Esophagus squamous epithelium (tissue), 5 donors: Measurements from ENCODE around the gene UMAD1. TPM values are rescaled to one million over a fixed set of nuclear protein-coding genes. Genes with fewer than 3 reads are reported as not detected.

Experiments
- DNase-seq: peaks from one replicate; lab custom pipeline; 2025; lab: John Stamatoyannopoulos, UW
- H3K27ac ChIP-seq, 4 donors: fragments of 200-600 bp; sonication (generic); one replicate each; pipeline ENCODE4 v1.5.1; 2016 to 2019; ENCODE audit warnings: mild to moderate bottlenecking in 1 of 4
- H3K27me3 ChIP-seq, 4 donors: fragments of 200-600 bp; sonication (generic); 1 replicate in 3 of 4; 2 replicates in 1 of 4; pipeline versions ENCODE4 v1.5.1 to v1.6.0; 2017 to 2021; ENCODE audit warnings: antibody characterized with exemption in 1 of 4
- H3K36me3 ChIP-seq, 3 donors: fragments of 200-600 bp; sonication (generic); one replicate each; pipeline ENCODE4 v1.5.1; 2016 to 2019
- H3K4me1 ChIP-seq, 3 donors: fragments of 200-600 bp; sonication (generic); one replicate each; pipeline ENCODE4 v1.5.1; 2017 to 2019
- H3K4me3 ChIP-seq, 4 donors: fragments of 200-600 bp; sonication (generic); 1 replicate in 3 of 4; 2 replicates in 1 of 4; pipeline ENCODE4 v1.5.1; 2016 to 2019; ENCODE audit warnings: mild to moderate bottlenecking in 2 of 4, moderate library complexity in 1 of 4
- H3K9me3 ChIP-seq, 3 donors: fragments of 200-600 bp; sonication (generic); one replicate each; pipeline ENCODE4 v1.5.1; 2016 to 2019
- CTCF ChIP-seq, 6 experiments: fragments of 450-650 bp in 4 of 6; fragments of 200-600 bp in 2 of 6; sonication (generic) in 2 of 6; IDR thresholded peaks; one replicate each; pipeline ENCODE4 v1.5.1; 2016 to 2019; ENCODE audit warnings: antibody characterized with exemption in 6 of 6, mild to moderate bottlenecking in 4 of 6, moderate library complexity in 4 of 6
- POLR2A ChIP-seq, 4 donors: fragments of 450-650 bp; IDR thresholded peaks; one replicate each; pipeline ENCODE4 v1.6.1; 2017; ENCODE audit warnings: antibody characterized with exemption in 4 of 4, mild to moderate bottlenecking in 4 of 4, moderate library complexity in 3 of 4
- WGBS, 2 donors: methylation state at CpG; one replicate each; pipeline ENCODE4 v1.1.5; 2018; 5-methylcytosine and 5-hydroxymethylcytosine counted together
- intact Hi-C: fragments of 100-400 bp; cut with DNase I; formaldehyde crosslinking; loops from one replicate; pipeline ENCODE4 v1.15.0; 2022
- total RNA-seq, 4 donors: library from RNA; depleted of rRNA; stranded (reverse); fragments of >200 nt; gene quantifications; one replicate each; pipeline ENCODE4 v1.1.0, GENCODE V29; 2016
- donor health status: DM: yes; HTN: yes; CAD: no.

The UMAD1 gene
- total RNA-seq, 4 donors from 2014 or later = 2.5 to 7.6 (median 6.3) TPM

GRCh38 chr7:7773334-7774309 is 133.1 kb downstream of the UMAD1 start:
- WGBS, 2 donors = 65 to 96% methylated on average over 3 of the region's 3 CpGs
- Histone ChIP-seq H3K27me3 (no peaks in the 10 kb centered on the region), H3K27ac (no peak overlapping the region), H3K4me1 (peaks cover 0 to 22% (median 3%) of the 10 kb centered on the region in 3 donors), H3K9me3 (no peaks in the 10 kb centered on the region), H3K36me3 (no peaks in the 10 kb centered on the region), H3K4me3 (no peak overlapping the region)
- TF ChIP-seq POLR2A (IDR thresholded peaks at IDR 0.05) (no peak), CTCF (IDR thresholded peaks at IDR 0.05) (no peak)
- intact Hi-C loops = no loop called here
- no peak for DNase-seq

GRCh38 chr7:7779888-7780287 is 139.3 kb downstream of the UMAD1 start:
- no peak overlapping the region for H3K4me3 ChIP-seq
- H3K9me3 ChIP-seq = no peaks in the 10 kb centered on the region
- no peaks in the 10 kb centered on the region for H3K27me3 ChIP-seq
- H3K27ac ChIP-seq = no peak overlapping the region
- DNase-seq = no peak
- no peaks in the 10 kb centered on the region for H3K36me3 ChIP-seq
- no peaks in the 10 kb centered on the region for H3K4me1 ChIP-seq
- WGBS, 2 donors = 80 to 100% methylated on average over 1 of the region's 1 CpG
- TF ChIP-seq POLR2A (IDR thresholded peaks at IDR 0.05) (no peak), CTCF (IDR thresholded peaks at IDR 0.05) (no peak)
- intact Hi-C loops = no loop called here

GRCh38 chr7:7783001-7783400 is 142.4 kb downstream of the UMAD1 start:
- Histone ChIP-seq H3K4me1 (no peaks in the 10 kb centered on the region), H3K4me3 (no peak overlapping the region), H3K27ac (no peak overlapping the region), H3K36me3 (no peaks in the 10 kb centered on the region), H3K27me3 (no peaks in the 10 kb centered on the region), H3K9me3 (no peaks in the 10 kb centered on the region)
- WGBS, 2 donors = 100% methylated on average over 1 of the region's 1 CpG
- DNase-seq = no peak
- intact Hi-C loops = no loop called here
- TF ChIP-seq POLR2A (IDR thresholded peaks at IDR 0.05) = no peak
- no peak for TF ChIP-seq CTCF (IDR thresholded peaks at IDR 0.05)

GRCh38 chr7:7785344-7785973 is 144.9 kb downstream of the UMAD1 start:
- Histone ChIP-seq H3K27me3 (no peaks in the 10 kb centered on the region), H3K27ac (no peak overlapping the region), H3K36me3 (no peaks in the 10 kb centered on the region), H3K4me3 (no peak overlapping the region), H3K4me1 (no peaks in the 10 kb centered on the region), H3K9me3 (no peaks in the 10 kb centered on the region)
- 88% methylated on average over 6 of the region's 6 CpGs for whole genome bisulfite sequencing, 2 donors
- intact Hi-C loops = no loop called here
- no peak for TF ChIP-seq CTCF (IDR thresholded peaks at IDR 0.05)
- TF ChIP-seq POLR2A (IDR thresholded peaks at IDR 0.05) = no peak
- DNase-seq = no peak

- Histone ChIP-seq H3K27me3 (no peaks in the 10 kb centered on the region), H3K4me1 (no peaks in the 10 kb centered on the region), H3K36me3 (no peaks in the 10 kb centered on the region), H3K27ac (no peak overlapping the region), H3K9me3 (no peaks in the 10 kb centered on the region), H3K4me3 (no peak overlapping the region)
- no peak for TF ChIP-seq CTCF (IDR thresholded peaks at IDR 0.05)
- no peak for TF ChIP-seq POLR2A (IDR thresholded peaks at IDR 0.05)
- 92 to 95% methylated on average over 3 of the region's 3 CpGs for WGBS, 2 donors
- DNase-seq = no peak
- intact Hi-C loops = no loop called here
Observed at GRCh38 chr7:7786595-7786994, 146.0 kb downstream of the UMAD1 start.
